C4-2B (cell line): ENCODE results near the gene ATG7.
"Not testable (repeated sequence)": the region's sequence is repeated elsewhere in the genome, so short reads cannot be mapped to it uniquely, and the experiment has no call there.

Experiments
- H3K27ac ChIP-seq: fragments of 450-650 bp; 2 replicates; pipeline ENCODE4 v1.5.1; 2017
- CTCF ChIP-seq: fragments of 450-650 bp; conservative IDR thresholded peaks from 2 replicates; pipeline ENCODE4 v1.5.1; 2017; ENCODE audit warnings: mild to moderate bottlenecking
- ZFX ChIP-seq: fragments of 450-650 bp; IDR thresholded peaks from 2 replicates; pipeline ENCODE4 v1.6.1; 2017

Gene ATG7

GRCh38 chr3:11452312-11452711, 180.1 kb downstream of the ATG7 start:
- TF ChIP-seq ZFX (no peak), CTCF (no peak)
- no peak overlapping the region for H3K27ac ChIP-seq

DNA sequence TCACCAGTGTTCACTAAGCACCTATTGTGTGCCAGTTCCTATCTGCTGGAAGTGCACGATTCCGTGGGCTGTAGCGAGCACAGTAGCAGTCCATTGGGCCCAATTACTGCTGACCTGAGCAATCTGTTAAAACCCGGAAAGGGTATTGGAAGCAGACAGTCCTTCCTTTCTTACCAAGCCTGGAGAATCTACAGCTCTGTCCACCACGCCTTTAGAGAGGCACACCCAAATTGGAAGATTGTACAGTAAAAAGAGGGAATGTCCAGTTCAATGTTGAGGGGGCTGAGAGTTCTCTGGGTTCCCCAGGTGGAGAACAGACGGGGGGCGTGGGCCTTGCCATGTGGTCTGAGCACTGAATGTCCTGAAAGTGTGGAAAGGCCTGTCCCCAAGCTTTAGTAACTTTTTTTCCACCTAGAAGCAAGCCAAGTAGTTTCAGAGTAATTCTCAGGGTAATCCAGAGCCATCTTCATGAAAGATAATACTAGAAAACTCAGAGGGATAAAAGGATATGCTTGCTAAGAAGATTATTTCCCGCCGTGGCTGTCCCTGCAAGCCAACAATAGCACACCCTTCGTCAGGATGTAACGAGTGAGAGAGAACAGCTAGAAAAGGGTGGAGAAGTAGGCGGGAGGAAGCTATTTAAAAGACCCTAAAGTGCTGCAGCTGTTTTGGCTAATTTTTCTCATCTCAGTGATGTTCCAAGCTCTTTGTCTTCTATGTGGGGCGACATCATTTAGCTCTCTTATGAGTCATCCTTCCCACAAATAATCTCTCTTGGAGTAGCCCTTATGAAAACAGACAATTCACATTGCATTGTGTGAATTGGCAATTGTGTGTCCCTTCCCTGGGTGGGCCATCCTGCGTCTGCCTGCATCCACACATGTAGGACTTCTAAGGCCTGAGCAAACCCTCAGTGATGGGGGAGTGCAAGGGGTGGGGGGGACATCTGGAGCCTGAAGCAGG, 181.0 kb downstream of the ATG7 start:
- H3K27ac ChIP-seq = no peak overlapping the region
- TF ChIP-seq ZFX (no peak), CTCF (no peak)

GRCh38 chr3:11455956-11456355, 183.8 kb downstream of the ATG7 start:
- TF ChIP-seq CTCF (no peak), ZFX (no peak)
- no peak overlapping the region for H3K27ac ChIP-seq

DNA sequence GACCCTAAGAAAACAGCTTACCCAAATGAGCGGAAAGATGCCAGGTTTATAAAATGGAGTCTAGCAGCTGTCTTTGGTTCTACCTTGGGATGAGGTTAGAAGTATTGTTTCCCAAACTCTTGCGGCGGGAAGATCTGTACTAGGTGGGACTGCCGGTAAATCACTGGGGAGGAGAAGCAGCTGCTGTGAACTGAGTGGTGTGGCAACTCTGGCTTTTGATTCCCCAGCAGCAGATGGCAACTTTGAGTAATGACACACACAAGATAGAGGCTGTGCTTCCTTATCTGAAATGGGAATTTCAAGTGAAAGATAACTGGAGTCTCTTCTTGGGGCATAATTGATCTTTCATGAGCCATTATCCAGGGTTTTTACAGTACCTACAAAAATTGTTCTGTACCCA, 184.9 kb downstream of the ATG7 start:
- no peak overlapping the region for H3K27ac ChIP-seq
- no peak for TF ChIP-seq ZFX
- no peak for TF ChIP-seq CTCF

- TF ChIP-seq CTCF (no peak), ZFX (no peak)
- H3K27ac ChIP-seq = no peak overlapping the region
Observed at GRCh38 chr3:11459186-11459824, 187.1 kb downstream of the ATG7 start.

DNA sequence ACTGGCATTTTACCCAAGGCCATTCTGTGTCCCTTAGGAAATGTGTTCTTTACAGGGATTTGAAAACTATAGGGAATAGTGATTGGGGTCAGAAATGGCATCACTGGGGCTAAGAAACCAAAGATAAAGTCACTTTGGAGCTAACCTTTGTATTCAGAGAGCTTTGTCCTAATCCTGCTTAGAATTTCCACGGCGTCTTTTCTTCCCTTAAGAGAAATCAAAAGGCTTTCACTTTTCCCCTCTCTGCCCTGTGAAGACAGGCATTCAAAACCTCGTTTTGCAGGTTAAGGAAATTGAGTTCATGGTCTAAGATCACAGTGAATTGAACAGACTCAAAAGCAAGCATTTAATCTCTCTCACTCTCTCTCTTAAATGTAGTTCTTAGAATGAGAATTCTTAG, 189.0 kb downstream of the ATG7 start:
- TF ChIP-seq ZFX = no peak
- TF ChIP-seq CTCF = no peak
- no peak overlapping the region for H3K27ac ChIP-seq

- H3K27ac ChIP-seq = not testable (repeated sequence)
Observed at GRCh38 chr3:11462673-11463072, 190.5 kb downstream of the ATG7 start.
